Measurements from ENCODE around the gene KDM4B. TPM values are rescaled to one million over a fixed set of nuclear protein-coding genes. Genes with fewer than 3 reads are reported as not detected.

The KDM4B gene
- total RNA-seq, 1 donor from 2014 or later = 36.4 TPM

DNA sequence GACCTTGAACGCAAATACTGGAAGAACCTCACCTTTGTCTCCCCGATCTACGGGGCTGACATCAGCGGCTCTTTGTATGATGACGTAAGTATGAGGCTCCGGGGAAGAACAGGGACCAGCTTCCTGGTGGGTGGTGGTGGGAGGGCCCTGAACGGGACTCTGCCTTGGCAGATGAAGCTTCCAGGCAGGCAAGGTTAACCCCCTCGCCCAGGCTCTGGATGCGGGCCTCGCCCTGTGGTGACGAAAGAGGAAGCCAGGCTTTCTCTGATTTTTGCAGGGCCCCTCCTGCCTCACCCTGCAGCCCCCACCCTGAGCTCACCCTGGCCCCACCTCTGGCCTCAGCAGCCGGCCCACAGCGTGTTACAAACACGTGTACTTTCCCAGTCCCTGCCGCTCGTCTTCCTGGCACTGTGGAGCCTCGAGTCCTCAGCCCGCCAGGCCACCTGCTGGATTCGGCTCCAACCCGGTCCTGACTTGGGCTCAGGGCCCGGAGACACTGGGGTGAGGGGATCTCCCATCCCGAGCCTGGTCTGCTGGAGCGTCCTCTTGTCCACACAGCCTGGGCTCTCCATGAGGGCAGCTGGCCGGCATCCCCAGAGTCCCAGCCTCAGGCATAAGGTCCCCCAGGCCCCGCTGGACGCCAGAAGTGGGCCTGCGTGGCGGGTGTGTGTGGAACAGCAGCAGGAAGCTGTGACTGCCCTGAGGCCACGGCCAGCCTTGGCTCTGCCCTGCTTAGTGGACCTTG lies 72.4 kb downstream of the KDM4B start:
- intact Hi-C loops (cut with micrococcal nuclease) = no loop called here
- DNase-seq = peak; percentile 31
- no peak for ATAC-seq

DNA sequence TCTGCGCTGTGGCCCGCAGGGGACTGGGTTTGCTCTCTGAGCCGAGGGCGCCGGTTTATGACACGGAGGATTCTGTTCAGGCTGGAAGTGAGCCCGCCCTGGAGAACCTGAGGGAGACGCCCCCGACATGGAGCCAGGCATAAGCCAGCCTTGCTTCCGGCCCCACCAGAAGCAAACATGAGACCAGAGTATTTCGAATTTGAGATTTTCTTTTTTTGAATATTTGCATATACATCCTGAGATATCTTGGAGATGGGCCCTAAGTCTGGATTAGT lies 72.9 kb downstream of the KDM4B start:
- ATAC-seq (no peak), DNase-seq (no peak)
- intact Hi-C loops (cut with micrococcal nuclease) = no loop called here

DNA sequence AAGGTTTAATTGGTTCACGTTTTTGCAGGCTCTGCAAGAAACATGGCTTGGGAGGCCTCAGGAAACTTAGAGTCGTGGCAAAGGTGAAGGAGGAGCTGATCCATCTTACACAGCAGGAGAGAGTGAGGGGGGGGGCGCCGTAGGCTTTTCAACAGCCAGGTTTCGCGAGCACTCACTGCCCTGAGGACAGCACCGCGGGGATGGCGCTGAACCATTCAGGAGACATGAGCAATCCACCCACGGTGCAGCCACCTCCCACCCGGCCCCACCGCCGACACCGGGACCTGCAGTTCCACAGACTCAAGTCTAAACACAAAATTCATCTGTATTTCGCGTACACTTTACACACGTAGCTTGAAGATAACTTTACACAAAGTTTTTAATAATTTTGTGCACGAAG lies 73.6 kb downstream of the KDM4B start:
- intact Hi-C loops (cut with micrococcal nuclease) = no loop called here
- DNase-seq (peak; percentile 32), ATAC-seq (no peak)

DNA sequence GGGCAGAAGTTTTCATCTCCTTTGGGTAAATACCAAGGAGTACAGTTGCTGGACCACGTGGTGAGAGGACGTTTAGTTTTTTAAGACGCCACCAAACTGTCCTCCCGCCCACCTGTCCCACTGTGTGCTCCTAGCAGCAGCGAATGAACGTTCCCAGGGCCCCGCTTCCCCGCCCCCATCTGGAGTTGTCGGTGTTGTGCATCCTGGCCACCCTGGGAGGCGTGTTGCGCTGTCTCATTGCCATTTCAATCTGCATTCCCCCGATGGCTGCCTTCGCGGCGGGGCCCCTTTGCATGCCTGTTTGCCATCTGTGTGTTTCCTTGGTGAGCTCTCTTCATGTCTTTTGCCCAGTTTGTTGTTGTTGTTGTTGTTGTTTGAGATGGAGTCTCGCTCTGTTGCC lies 76.1 kb downstream of the KDM4B start:
- DNase-seq (no peak), ATAC-seq (no peak)
- intact Hi-C loops (cut with micrococcal nuclease) = no loop called here

DNA sequence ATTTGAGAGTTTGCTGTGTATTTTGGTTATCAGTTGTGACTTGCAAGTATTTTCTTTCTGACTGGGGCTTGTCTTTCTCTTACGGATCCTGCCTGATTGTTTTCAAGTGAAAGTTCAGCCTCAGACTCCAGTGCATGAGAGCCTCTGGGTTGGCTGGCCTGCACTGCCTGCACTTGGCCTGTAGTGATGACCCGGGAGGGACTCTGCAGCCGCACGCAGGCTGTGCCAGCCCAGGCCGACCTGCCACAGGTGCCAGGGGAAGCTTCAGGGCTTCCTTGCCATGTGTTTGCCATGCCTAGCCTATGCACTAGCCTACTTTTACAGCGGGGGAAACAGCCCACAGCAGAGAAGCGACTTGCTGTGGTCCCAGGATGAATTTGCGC lies 77.0 kb downstream of the KDM4B start:
- peak; percentile 22 for DNase-seq
- no peak for ATAC-seq
- intact Hi-C loops (cut with micrococcal nuclease) = no loop called here

DNA sequence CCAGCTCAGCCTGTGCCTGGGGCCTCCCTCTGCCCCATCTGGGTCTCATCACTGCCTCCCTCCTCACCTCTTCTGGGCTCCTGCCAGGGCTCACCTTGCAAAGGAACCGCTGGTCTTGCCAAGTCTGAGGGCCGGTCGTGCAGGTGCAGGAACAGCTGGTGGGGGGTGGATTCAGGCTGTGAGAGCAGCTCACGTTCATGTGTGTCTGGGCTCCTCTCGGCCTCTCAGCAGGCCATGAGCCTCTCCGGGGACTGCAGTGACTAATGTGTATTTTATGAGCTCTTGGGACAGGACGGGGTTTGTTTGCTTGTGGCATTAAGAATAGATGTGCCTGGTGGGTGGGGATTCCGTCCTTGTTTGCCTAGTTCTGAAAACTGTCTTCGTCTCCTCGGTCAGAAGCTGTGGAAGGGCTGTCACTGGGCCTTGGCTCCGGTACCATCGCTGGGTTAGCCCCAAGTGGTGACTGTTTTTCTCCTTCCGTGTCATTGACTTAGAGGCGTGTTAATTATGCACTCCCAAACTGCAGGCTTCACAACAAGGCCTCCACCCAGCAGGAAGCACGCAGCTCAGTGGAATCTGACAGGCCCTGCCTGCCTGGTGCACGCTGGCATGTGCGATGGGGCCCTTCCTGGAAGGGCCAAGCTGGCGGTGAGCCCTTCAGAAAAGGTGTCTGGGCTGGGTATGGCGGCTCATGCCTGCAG lies 77.6 kb downstream of the KDM4B start:
- peak; percentile 25 for ATAC-seq
- peak; percentile 38 for DNase-seq
- intact Hi-C loops (cut with micrococcal nuclease) = no loop called here

DNA sequence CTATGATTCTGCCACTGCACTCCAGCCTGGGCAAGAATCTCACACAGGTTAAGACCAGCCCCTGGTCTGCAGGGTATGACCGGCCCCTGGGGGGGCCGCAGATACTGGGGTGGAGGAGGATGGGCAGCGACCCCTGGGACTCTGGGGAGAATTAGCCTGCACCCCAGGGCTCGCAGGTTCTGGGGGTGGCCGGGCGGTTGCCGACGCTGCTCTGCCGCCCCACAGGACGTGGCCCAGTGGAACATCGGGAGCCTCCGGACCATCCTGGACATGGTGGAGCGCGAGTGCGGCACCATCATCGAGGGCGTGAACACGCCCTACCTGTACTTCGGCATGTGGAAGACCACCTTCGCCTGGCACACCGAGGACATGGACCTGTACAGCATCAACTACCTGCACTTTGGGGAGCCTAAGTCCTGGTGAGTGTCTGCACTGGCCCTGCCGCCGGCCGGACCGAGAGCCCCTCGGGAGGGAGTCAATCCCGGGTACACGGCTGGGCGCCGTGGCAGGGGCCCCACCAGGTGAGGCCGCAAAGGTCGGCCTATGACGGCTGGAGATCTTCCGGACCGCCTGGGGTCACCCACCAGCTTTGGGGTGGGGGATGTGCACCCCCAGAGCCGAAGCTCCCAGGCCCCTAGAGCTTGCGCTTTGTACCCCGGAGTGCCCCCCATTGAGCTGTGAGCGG lies 78.5 kb downstream of the KDM4B start:
- DNase-seq (peak; percentile 26), ATAC-seq (no peak)
- intact Hi-C loops (cut with micrococcal nuclease) = no loop called here

DNA sequence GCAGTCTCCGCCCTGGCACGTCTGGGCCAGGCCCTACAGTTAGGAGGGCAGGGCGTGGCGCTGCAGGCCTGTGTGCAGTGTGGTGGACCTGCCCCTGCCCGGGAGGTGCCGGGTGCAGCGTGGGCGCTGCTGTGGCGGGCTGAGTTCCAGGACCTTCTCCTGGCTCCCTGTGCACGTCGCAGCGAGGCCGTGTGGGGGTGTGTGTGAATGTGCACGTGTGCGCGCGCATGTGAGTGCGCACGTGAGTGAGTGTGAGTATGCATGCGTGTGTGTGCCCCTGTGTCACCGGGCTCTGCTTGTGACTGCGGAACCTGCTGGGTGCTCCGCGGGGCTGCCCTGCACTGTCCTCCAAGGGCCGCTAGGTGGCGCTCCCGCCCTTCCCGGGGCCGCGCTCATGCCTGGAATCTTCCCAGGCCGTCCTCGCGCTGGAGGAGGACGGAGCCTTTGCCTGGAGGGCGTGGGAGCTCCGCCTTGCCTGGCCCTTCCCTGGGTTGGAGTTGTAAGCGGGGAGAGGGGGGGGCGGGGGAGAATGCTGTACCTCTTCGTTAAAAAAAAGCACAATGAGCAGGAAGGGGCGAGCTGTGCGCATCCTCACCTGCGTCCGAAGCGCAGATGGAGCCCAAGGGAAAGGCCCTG lies 79.3 kb downstream of the KDM4B start:
- peak; percentile 84 for ATAC-seq
- intact Hi-C loops (cut with micrococcal nuclease) = no loop called here
- DNase-seq = peak; percentile 87

DNA sequence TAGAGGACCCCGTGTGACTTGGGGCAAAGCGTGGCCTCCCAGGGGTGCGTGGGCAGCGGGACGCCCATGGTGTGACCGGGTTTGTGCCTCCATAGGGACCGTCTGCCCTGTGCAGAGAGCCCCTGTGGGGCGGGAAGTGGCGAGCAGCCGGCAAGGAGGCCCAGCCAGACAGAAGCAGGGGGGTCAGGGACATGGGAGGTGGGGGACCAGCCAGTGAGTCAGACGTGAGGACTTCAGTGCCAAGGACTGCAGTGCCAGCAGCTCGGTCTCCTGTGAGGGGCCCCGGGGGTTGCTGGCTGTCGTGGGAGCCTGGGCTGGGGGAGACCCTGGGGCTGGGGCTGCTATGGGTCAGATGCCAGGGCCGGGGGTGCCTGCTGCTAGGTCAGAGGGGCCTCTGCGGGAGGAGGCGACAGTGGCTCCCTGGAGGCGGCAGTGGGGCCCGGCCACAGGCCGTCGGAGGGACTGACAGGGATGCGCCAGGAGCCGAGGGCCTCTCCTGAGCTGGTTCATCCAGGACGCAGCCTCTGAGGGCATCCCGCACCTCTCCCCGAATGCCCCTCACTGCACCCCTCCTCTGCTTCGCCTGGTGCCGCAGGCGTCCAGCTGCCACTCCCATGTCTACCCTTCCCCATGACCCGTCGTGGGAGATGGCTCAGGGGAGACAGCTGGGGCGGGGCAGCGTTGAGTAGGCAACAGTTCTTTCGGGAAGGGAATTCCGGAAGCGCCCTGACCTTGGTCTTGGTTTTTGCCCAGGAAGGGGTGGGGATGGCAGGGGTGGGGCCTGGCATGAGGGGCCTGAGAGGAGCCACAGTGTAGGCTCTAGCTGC lies 80.0 kb downstream of the KDM4B start:
- intact Hi-C loops (cut with micrococcal nuclease) = no loop called here
- ATAC-seq = peak; percentile 16
- DNase-seq = peak; percentile 34

DNA sequence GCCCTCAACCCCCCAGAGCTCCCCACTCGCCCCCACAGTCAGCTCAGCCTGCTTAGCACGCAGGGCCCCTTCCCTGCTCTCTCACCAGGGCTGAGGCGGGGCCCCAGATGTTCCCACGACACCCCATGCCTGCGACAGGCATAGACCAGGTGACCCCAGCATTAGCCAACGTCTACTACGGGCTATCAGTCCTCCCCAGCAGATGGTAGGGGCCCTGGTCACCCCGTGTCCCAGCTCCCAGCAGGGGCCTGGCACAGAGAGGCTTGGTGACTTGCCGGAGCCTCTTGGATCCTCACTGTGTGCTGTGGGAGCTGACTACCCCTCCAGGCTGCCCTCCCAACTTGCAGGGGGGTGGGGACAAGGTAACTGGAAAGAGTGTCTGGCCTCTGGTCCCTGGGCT lies 80.6 kb downstream of the KDM4B start:
- DNase-seq (no peak), ATAC-seq (no peak)
- intact Hi-C loops (cut with micrococcal nuclease) = no loop called here

DNA sequence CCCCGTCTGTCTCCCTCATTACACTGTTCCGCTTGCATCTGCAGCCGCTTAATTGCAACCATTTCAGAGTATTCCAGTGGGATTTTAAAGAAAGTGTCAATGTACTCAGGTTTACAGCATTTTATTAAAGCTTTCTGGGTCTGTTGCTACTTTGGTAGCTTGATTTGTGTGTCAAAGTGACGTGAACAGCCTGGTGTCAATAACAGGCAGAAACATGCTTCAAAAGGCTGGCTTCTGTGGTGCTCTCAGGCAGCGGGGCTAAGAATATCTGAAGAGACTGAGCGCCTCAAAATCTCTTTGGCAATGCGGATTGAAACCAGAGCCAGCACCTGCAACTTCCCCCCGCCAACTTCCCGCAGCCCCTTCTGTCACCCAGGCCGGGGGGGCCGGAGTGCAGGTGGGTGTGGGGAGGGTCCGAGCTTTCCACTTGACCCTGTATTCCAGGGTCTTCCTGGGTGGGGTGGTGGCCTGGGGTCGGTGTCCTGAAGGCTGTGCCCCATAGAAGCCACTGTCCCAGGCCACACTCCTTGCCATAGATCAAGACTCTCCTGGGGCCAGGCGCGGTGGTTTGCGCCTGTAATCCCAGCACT lies 81.2 kb downstream of the KDM4B start:
- no peak for DNase-seq
- ATAC-seq = no peak
- intact Hi-C loops (cut with micrococcal nuclease) = no loop called here

DNA sequence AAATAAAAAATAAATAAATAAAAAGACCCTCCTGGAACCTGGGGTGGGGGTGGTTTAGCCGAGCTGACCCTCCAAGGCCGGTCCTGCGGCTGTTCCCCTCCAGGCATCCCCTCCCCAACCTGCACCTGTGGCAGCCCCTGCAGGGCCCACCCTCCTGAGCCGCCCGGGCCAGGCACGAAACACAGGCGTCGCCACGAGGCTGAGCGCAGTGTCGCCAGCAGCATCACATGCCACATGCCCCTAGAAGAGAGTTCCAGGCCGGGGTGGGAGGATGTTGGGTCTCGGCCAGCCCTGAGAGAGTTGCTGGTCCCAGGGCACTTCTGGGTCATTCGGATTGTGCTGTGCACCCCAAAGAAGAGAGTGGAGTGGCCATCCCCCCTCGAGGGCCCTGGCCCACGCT lies 82.0 kb downstream of the KDM4B start:
- no peak for ATAC-seq
- intact Hi-C loops (cut with micrococcal nuclease) = no loop called here
- DNase-seq = peak; percentile 21

DNA sequence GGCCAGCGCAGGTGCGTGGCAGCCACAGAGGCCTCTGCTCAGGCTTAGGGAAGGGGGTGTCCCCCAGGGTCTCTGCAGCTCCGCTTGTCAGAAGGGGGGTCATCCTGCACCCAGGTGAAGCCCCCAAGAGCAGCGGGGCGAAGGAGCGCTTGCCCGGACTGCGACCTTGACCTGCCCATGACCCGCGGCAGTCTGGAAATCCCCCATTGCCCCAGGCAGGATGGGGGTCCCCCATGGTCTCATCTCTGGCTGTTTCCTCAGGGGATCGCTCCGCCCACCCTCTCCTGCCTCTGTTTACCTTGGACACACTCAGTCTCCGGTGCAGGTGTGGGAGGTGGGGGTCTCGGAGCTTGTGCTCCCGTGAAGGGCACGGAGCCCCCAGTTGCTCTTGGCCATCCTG lies 82.7 kb downstream of the KDM4B start:
- no peak for DNase-seq
- intact Hi-C loops (cut with micrococcal nuclease) = no loop called here
- no peak for ATAC-seq

DNA sequence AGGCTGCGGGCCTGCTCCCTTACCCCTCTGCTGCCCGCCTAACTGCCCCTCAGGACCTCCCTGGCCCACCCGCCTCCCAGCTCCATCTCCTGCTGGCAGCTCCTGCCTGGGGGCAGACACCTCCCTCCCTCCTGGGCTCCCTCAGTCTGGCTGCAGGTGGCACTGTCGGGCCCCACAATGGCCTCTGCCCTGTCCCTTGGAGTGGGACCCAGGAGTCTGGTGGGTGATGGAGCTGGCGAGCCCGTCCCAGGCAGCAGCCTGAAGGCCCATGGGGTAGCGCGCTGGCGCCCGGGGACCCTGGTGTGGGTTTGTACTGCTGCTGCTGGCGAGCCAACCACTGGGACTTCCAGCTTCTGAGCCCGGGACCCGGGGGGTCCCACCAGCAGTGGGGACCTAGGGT lies 83.6 kb downstream of the KDM4B start:
- DNase-seq = no peak
- ATAC-seq = no peak
- intact Hi-C loops (cut with micrococcal nuclease) = no loop called here

DNA sequence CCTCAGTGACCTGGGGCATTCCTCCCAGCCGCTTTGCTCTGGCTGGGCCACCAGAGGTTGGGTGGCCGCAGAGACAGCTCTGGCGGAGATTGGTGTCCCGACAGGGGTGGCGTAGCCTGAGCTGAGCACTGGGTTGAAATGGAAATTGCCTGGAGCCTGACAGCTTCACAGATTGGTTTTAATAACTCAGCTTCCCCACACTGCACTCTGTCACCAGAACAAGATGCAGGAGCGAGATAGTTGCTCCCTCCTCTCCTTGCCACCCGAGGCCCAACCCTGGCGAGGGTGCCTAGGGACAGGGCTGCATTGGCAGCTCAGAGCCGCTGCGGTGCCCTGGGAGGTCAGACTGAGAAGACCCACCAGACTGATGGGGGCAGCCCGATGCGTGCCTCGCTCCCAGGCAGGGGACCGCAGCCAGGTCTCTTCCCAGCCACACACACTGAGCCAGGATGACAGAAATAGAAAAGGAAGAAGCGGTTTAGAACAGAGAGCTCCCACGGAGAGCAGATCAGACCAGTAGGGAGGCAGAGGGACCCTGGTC lies 84.1 kb downstream of the KDM4B start:
- no peak for DNase-seq
- intact Hi-C loops (cut with micrococcal nuclease) = no loop called here
- peak; percentile 6 for ATAC-seq

DNA sequence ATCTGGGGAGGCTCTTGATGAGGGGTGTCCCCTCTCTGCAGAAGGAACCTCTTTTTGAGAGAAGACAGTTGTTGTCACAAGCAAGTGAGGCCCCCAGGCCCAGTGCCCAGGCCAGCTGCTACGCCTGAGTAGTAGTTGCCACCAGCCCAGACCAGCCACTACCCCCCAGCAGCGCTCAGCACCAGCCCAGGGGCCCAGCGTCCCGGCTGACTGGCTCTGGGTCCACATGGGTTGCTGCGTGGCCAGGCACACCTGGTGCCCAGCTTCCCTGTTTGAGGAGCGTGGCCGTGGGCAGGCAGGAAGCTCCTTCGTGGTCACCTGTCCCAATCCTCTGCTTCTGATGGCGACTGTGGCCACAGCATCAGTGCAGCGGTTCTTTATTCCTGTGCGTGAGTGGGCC lies 84.7 kb downstream of the KDM4B start:
- DNase-seq (no peak), ATAC-seq (no peak)
- intact Hi-C loops (cut with micrococcal nuclease) = no loop called here

DNA sequence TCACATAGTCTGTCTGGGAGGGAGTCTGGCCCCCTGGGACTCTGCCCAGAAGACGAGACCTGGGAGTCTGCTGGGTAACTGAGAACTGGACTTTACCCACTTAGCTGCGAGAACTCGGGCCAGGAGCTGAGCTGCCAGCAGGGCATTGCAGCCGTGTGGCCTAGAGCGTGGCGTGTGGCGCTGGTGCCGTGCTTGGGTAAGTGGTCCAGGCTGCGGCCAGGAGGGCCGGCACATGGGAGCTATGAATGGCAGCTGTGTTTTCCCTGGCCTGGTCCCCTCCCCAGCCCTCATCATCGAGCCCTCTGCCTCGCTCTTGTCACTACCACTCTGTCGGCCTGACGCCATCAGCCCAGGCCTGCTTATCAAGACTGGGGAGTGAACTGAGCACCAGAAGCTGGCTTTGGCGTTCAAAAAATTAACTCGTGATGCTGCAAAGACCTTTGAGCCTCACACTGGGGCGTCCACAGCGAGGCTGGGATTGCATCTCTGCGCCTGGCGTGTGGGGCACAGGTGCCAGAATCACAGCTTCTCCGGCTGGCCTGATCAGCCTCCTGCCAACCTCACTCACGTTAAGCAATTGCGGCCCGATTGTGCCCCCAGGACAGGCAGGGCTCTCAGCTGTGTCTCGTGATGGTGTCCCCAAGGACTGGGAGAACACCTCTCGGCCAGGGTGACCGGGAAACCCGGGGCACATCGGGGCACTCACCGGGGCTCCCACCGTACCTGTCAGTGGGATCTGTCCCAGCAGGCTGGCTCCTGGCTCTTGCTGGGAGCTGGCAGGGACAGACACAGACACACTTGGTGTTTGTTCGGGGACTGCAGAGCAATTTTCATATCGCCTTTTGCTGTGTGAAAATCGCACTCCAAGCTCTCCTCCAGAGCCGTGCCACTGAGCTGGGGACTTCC lies 85.9 kb downstream of the KDM4B start:
- intact Hi-C loops (cut with micrococcal nuclease) = no loop called here
- ATAC-seq = peak; percentile 70
- peak; percentile 71 for DNase-seq

DNA sequence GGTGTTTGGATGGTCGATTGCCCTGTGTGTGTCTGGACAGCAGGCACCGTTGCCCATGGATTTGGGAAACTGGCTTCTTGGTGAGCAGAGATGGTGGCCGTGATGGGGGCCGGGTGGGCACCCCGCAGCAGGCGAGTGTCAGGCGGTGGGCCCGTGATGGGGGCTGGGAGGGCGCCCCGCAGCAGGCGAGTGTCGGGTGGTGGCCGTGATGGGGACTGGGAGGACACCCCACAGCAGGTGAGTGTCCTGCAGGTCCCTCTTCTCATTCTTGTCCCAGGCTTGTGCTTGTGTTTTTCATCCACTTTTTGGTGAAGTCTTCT lies 86.5 kb downstream of the KDM4B start:
- intact Hi-C loops (cut with micrococcal nuclease) = no loop called here
- no peak for ATAC-seq
- no peak for DNase-seq

Data from left ventricle myocardium superior (tissue), 1 donor.